NCI-H446 treated with DMSO at 0.1 percent for 48 hours (cell line): ENCODE results near the gene SPAG4.

Experiments used
- DNase-seq: peaks from one replicate; lab custom pipeline; 2025; lab: John Stamatoyannopoulos, UW

SPAG4 gene

GRCh38 chr20:35599776-35600120 is 15.9 kb upstream of the SPAG4 start:
- no peak for DNase-seq

DNA sequence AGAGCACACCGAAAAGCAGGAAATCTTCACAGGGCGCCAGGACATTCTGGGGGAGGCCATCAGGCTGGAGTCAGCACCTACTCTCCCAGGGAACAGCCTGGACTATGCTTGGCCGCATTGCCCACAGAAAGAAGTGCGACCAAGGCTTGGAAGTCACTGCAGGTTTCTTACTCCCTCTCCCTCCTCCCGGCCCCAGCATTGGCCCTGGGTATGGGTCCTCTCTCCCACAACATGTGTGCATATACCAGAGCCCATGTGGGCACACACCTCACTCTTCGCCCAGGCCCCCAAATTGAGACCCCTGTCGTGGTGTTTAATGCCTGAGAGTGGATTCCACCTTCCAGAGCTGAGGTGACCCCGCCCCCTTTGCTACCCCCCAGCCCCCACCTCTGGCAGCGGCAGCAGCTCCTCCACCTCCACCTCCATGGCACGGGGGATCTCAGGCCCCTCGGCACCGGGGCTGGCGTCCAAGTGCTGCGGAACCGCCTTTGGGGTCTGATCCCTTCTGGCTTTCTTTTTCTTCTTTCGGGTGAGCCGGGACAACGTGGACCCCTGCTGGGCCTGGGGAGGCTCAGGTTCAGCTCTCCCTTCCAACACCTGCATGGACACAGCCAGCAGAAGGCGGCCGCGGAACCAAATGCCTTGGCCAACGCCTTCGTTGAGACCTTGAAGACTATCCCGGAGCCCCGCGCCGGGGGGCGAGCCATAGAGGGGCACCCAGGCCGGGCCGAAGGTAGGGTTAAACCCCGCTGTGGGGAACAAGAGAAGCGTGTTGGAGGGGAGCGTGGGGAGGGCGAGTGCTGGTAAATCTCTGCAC is 15.2 kb upstream of the SPAG4 start:
- no peak for DNase-seq

- DNase-seq, result no peak
These were observed 14.3 kb upstream of the SPAG4 start for GRCh38 chr20:35600993-35601973.

- no peak for DNase-seq
These were observed 13.6 kb upstream of the SPAG4 start for GRCh38 chr20:35601990-35602389.

- DNase-seq, result no peak
These were observed 12.7 kb upstream of the SPAG4 start for GRCh38 chr20:35602851-35603495.

DNA sequence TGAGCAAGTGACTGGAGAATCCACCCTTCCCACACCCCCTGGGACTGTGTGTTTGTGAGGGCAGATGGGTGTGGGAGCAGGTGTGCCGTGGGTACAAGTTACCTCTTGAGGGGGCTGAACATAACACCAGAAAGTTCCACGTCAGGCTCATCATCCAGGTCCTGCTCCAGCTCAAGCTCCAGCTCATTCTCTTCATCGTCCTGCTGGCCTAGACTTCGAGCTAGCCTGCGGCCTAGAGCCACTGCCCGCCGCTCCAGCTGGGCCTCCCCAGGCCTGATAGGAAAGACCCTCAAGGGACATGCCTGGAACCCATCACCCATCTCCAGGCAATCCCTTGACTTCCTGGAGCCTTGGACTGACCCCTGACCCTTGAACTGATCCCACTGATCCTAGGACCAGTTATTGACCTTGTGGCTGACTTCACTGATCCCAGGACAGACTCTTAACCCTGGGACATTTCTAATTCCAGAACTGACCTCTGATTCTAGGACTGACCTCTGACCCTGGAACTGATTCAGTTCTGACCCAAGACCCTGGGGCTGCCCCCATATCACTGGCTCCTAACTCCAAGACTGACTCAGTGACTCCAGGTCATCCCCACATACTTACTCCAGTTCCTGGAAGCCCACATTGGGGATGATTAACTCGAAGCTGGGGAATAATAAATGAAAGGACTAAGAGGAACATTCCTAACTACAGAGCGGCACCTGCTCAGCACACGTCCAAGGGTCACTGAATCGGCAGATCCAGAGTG is 11.8 kb upstream of the SPAG4 start:
- DNase-seq, result no peak

- DNase-seq, result no peak
These were observed 11.2 kb upstream of the SPAG4 start for GRCh38 chr20:35604449-35604747.

GRCh38 chr20:35606127-35606526 is 9.5 kb upstream of the SPAG4 start:
- no peak for DNase-seq

DNA sequence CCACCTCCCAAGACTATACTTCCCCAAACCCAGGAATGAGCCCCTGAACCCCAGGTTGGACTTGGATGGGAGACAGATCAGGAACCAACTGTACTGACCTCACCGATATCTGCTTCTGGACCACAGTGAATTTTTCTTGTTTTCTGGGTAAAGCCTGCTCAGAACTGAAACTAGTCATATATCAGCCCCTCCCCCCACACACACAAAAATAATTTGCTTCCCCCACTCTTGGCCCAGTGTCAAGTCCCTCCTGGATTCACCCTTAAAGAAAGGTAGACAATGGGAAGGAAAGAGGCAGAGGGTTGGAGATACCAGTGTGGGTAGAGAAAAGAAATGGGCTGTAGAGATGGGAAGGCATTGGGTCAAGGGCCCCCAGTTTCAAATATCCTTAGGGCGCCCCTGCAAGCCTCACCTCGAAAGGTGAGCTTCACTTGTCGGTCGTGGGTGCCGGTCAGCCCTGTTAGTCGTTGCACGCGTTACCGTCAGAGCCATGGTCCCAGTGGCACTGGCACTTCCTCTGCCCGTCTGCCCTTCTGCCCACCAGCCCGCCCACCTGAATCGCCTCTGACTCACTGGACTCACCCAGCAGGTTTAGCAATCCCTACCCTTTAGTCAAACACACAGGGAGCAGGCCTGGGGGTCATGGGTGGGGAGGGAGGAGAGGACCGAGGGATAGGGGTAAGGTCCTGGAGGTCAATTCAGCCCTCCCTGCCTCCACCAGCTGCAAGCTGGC is 8.5 kb upstream of the SPAG4 start:
- no peak for DNase-seq

DNA sequence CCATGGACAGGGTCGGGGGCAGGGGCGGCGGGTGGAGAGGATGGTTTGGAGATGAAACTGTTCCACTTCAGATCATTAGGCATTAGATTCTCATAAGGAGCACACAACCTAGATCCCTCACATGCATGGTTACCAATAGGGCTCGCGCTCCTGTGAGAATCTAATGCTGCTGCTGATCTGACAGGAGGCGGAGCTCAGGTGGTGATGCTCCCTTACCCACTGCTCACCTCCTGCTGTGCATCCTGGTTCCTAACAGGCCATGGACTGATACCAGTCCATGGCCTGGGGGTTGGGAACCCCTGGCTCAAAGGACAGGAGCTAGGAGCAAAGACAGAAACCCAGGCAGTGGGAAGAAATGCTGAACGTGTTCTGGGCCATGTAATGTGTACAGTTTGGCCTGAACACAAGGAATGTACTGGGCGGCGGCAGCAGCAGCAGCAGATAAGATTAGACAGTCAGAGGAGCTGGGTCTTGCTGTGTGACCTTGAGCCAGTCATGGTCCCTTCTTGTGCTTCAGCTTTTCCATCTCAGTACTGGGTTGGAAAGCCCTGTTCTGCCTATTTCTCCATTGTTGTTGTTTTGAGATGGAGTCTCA is 4.7 kb upstream of the SPAG4 start:
- no peak for DNase-seq

- no peak for DNase-seq
These were observed 4.1 kb upstream of the SPAG4 start for GRCh38 chr20:35611482-35611881.

DNA sequence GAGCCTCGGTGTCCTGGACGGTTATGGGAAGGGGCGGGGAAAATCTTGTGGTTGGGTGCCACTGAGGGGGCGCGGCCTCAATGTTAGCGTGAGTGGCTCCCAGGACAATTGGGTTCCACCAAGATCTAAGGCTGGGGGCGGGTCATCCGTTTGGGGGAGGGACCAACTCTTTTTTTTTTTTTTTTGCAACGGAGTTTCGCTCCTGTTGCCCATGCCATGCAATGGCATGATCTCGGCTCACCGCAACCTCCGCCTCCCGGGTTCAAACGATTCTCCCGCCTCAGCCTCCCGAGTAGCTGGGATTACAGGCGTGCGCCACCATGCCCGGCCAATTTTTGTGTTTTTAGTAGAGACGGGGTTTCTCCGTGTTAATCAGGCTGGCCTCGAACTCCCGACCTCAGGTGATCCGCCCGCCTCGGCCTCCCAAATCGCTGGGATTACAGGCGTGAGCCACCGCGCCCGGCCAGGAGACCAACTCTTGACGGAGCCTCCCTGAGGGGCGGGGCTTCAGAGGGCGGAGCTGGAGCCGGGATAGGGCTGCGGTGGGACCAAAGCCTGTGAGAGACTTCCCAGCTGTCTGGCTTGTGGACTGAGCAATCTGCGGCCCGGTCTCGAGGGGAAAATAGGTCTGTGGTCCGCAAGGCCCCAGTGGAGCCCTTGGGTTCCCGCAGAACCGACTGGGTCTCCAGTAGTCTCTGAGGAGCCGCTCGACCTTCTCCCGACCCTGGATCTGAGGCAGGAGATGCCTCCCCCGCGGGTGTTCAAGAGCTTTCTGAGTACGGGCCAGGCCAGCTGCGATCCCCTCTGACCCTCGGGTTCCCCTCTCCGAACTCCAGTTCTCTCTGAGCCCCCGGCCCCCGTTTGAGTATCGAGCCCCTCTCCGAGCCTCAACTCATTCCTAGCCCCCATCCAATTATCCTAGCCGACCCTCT is 1.1 kb downstream of the SPAG4 start:
- DNase-seq, result peak; percentile 26

GRCh38 chr20:35617397-35618262 is 2.0 kb downstream of the SPAG4 start:
- peak; percentile 8 for DNase-seq

DNA sequence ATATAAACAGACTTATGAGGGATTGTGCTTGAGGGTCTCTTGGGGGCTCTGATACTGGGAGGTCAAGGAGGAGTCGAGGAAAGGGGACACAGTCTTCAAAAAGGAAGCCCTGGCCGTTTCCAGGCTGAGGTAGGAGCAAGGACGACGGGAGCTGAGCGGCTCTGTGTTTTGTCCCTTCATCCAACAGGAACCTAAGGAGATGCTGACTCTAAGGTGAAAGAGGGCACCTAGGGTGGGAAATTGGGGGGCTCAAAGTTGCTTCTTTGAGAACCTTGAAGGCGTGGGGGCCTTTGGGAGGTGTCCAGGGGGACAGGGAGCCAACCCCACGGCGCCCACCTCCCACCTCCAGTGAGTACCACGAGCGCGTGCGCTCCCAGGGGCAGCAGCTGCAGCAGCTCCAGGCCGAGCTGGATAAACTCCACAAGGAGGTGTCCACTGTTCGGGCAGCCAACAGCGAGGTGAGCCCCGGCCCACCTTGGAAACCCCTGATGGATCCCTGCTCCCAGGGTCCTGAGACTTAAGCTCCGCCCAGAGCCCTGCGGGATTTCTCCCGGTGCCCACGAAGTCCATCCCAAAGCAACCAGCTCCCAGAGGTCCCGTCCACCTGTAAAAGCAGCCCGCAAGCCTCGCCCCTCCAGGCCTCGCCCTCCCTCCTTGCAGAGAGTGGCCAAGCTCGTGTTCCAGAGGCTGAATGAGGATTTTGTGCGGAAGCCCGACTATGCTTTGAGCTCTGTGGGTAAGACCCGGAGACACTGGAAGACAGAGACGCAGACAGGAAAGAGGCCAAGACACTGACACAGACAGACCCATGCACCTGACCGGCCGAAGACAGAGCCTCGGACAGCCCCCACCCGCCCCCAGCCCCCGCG is 2.9 kb downstream of the SPAG4 start:
- no peak for DNase-seq

DNA sequence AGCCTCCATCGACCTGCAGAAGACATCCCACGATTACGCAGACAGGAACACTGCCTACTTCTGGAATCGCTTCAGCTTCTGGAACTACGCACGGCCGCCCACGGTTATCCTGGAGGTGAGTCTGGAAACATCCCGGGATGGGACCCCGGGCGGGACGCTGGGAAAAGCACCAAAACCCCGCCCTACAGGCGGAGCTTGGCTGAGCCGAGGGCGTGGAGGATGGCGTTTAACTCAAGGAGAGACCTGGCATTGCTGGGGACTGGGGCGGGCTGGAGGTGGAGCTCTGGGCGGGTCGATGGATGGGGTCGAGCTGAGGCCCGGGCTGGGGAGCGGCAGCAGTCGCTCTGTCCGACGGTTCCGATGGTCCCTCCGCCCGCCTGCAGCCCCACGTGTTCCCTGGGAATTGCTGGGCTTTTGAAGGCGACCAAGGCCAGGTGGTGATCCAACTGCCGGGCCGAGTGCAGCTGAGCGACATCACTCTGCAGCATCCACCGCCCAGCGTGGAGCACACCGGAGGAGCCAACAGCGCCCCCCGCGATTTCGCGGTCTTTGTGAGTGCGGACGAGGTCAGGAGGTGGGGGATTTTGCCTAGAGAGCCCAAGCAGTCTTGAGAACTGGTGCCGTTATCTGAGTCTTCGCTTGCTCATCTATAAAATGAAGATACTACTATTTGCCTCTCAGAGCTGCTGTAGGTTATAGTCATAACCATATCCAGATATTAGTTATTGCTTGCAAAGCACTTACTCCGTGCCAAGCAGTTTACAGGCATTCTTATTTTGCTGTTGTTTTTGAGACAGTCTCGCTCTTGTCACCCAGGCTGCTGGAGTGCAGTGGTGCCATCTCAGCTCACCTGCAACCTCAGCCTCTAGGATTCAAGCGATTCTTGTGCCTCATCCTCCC is 3.8 kb downstream of the SPAG4 start:
- peak; percentile 68 for DNase-seq

DNA sequence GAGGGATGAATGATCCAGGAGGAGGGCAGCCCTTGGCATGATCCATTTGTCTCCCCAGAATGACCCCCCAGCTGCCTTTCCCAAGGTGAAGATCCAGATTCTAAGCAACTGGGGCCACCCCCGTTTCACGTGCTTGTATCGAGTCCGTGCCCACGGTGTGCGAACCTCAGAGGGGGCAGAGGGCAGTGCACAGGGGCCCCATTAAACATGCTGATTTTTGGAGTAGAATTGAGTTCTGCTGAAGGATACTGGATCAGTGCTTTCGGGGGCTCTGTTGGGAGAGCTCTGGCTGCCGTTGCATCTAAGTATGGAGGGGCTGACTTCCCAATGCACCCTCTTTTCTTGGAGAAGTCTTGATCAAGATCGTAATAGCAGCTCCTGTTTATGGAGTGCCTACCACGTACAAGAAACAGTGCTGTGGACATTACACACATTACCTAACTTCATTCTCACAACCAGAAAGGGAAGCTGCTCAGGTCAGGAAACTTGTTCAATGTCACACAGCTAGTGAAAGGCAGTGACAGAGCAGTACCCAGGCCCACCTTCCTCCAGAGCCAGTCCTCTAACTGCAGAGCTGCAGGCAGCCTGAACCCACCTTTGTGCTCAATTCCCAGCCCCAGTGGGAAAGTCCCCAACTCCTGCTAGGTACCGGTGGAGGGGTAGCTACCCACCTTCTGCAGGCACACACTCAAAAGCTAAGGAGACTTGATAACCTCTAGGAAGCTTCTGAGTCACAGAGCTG is 5.4 kb downstream of the SPAG4 start:
- no peak for DNase-seq
